Islet of Langerhans (tissue), 1 donor: ENCODE data around the gene CCDC171.
"Not testable (repeated sequence)": the region's sequence is repeated elsewhere in the genome, so short reads cannot be mapped to it uniquely, and the experiment has no call there.

Experiments
- FAIRE-seq: peaks from one replicate; lab custom pipeline; 2011; peaks lifted over from hg19 to GRCh38; lab: Jason Lieb, UNC

Gene CCDC171

GRCh38 chr9:15552636-15553527, at the start of gene CCDC171:
Gene CCDC171, plus strand, starts transcription at chr9:15553043. Its CDS starts 11,046 bp downstream, at chr9:15564089.
- FAIRE-seq = no peak

- no peak for FAIRE-seq
Measured at GRCh38 chr9:15505921-15506320, 46.9 kb upstream of the CCDC171 start.

GRCh38 chr9:15509931-15510788, 42.7 kb upstream of the CCDC171 start:
- no peak for FAIRE-seq

- no peak for FAIRE-seq
Measured at GRCh38 chr9:15510789-15511575, 41.9 kb upstream of the CCDC171 start, which contains the start of gene PSIP1. Gene PSIP1, minus strand, starts transcription at chr9:15510970. Its CDS starts 782 bp downstream, at chr9:15510188.

- FAIRE-seq = no peak
Measured at GRCh38 chr9:15512204-15512603, 40.6 kb upstream of the CCDC171 start.

GRCh38 chr9:15512889-15513288, 40.0 kb upstream of the CCDC171 start:
- no peak for FAIRE-seq

GRCh38 chr9:15513335-15513734, 39.5 kb upstream of the CCDC171 start:
- no peak for FAIRE-seq

GRCh38 chr9:15519831-15520230, 33.0 kb upstream of the CCDC171 start:
- FAIRE-seq = no peak

GRCh38 chr9:15521254-15521653, 31.6 kb upstream of the CCDC171 start:
- no peak for FAIRE-seq

GRCh38 chr9:15522130-15522755, 30.6 kb upstream of the CCDC171 start:
- FAIRE-seq = no peak

GRCh38 chr9:15524845-15525455, 27.9 kb upstream of the CCDC171 start:
- FAIRE-seq = no peak

GRCh38 chr9:15525958-15526357, 26.9 kb upstream of the CCDC171 start:
- no peak for FAIRE-seq

GRCh38 chr9:15527035-15527434, 25.8 kb upstream of the CCDC171 start:
- FAIRE-seq = not testable (repeated sequence)

- no peak for FAIRE-seq
Measured at GRCh38 chr9:15529566-15530324, 23.1 kb upstream of the CCDC171 start.

GRCh38 chr9:15531380-15531779, 21.5 kb upstream of the CCDC171 start:
- no peak for FAIRE-seq

GRCh38 chr9:15541872-15542271, 11.0 kb upstream of the CCDC171 start:
- no peak for FAIRE-seq

GRCh38 chr9:15542624-15543023, 10.2 kb upstream of the CCDC171 start:
- no peak for FAIRE-seq

GRCh38 chr9:15543047-15543813, 9.6 kb upstream of the CCDC171 start:
- FAIRE-seq = no peak

- no peak for FAIRE-seq
Measured at GRCh38 chr9:15549611-15550010, 3.2 kb upstream of the CCDC171 start.

GRCh38 chr9:15553528-15553898, 670 bp downstream of the CCDC171 start:
- FAIRE-seq = no peak
